KMS-11 (cell line): Measurements from ENCODE around the gene TPO.

Experiments
- H2AFZ ChIP-seq: fragments of 200-600 bp; sonication (generic); 2 replicates; pipeline ENCODE4 v1.6.1; 2016; ENCODE audit warnings: antibody characterized with exemption, mixed run types, low read depth
- H3K27ac ChIP-seq: fragments of 200-600 bp; sonication (generic); 2 replicates; pipeline ENCODE4 v1.6.1; 2016; ENCODE audit warnings: mild to moderate bottlenecking, mixed run types
- H3K27me3 ChIP-seq: fragments of 200-600 bp; sonication (generic); 2 replicates; pipeline ENCODE4 v1.6.1; 2017; ENCODE audit warnings: mild to moderate bottlenecking, low read depth, mixed run types, moderate library complexity; ENCODE audit not compliant: insufficient read depth
- H3K36me3 ChIP-seq: fragments of 200-600 bp; sonication (generic); 2 replicates; pipeline ENCODE4 v1.6.1; 2017; ENCODE audit warnings: mild to moderate bottlenecking, mixed run types; ENCODE audit not compliant: insufficient read depth
- H3K4me1 ChIP-seq: fragments of 200-600 bp; sonication (generic); 2 replicates; pipeline ENCODE4 v1.6.1; 2016; ENCODE audit warnings: mild to moderate bottlenecking, low read depth, mixed run types; ENCODE audit not compliant: poor library complexity, severe bottlenecking
- H3K4me2 ChIP-seq: fragments of 200-600 bp; sonication (generic); 2 replicates; pipeline ENCODE4 v1.7.0; 2016; ENCODE audit warnings: mild to moderate bottlenecking, mixed run types
- H3K4me3 ChIP-seq: fragments of 200-600 bp; sonication (generic); IDR thresholded peaks from 2 replicates; pipeline ENCODE4 v1.6.1; 2017; ENCODE audit warnings: low read depth, low read length, mixed read lengths; ENCODE audit not compliant: insufficient read depth
- H3K79me2 ChIP-seq: fragments of 200-600 bp; sonication (generic); 2 replicates; pipeline ENCODE4 v1.6.1; 2016; ENCODE audit warnings: low read depth, mixed run types; ENCODE audit not compliant: insufficient read depth
- H3K9ac ChIP-seq: fragments of 200-600 bp; sonication (generic); 2 replicates; pipeline ENCODE4 v1.6.1; 2016; ENCODE audit warnings: mild to moderate bottlenecking, mixed run types
- H4K20me1 ChIP-seq: fragments of 200-600 bp; sonication (generic); 2 replicates; pipeline ENCODE4 v1.6.1; 2016; ENCODE audit warnings: mild to moderate bottlenecking, mixed run types; ENCODE audit not compliant: insufficient read depth
- CTCF ChIP-seq: fragments of 200-600 bp; sonication (generic); conservative IDR thresholded peaks from 2 replicates; pipeline ENCODE4 v1.6.1; 2017; ENCODE audit warnings: low read depth, mild to moderate bottlenecking, antibody characterized with exemption, low read length, moderate library complexity, mixed read lengths

Gene TPO

GRCh38 chr2:1462994-1463393 is 49.7 kb downstream of the TPO start:
- Histone ChIP-seq H3K9ac (no peak overlapping the region), H3K79me2 (no peaks in the 10 kb centered on the region), H3K4me3 (no peak overlapping the region), H4K20me1 (no peaks in the 10 kb centered on the region), H3K36me3 (no peaks in the 10 kb centered on the region), H2AFZ (no peak overlapping the region), H3K4me2 (no peak overlapping the region), H3K27ac (no peak overlapping the region), H3K27me3 (no peaks in the 10 kb centered on the region), H3K4me1 (no peaks in the 10 kb centered on the region)
- no peak for TF ChIP-seq CTCF

GRCh38 chr2:1472350-1472749 is 59.1 kb downstream of the TPO start:
- H3K4me2 ChIP-seq = no peak overlapping the region
- H3K4me3 ChIP-seq = no peak overlapping the region
- H4K20me1 ChIP-seq = no peaks in the 10 kb centered on the region
- H3K27me3 ChIP-seq = no peaks in the 10 kb centered on the region
- no peak overlapping the region for H2AFZ ChIP-seq
- no peaks in the 10 kb centered on the region for H3K36me3 ChIP-seq
- no peak overlapping the region for H3K27ac ChIP-seq
- H3K4me1 ChIP-seq = no peaks in the 10 kb centered on the region
- H3K9ac ChIP-seq = no peak overlapping the region
- H3K79me2 ChIP-seq = no peaks in the 10 kb centered on the region
- TF ChIP-seq CTCF = no peak

GRCh38 chr2:1476617-1477195 is 63.4 kb downstream of the TPO start:
- no peak overlapping the region for H3K4me3 ChIP-seq
- no peak for TF ChIP-seq CTCF
- H3K4me1 ChIP-seq = no peaks in the 10 kb centered on the region

DNA sequence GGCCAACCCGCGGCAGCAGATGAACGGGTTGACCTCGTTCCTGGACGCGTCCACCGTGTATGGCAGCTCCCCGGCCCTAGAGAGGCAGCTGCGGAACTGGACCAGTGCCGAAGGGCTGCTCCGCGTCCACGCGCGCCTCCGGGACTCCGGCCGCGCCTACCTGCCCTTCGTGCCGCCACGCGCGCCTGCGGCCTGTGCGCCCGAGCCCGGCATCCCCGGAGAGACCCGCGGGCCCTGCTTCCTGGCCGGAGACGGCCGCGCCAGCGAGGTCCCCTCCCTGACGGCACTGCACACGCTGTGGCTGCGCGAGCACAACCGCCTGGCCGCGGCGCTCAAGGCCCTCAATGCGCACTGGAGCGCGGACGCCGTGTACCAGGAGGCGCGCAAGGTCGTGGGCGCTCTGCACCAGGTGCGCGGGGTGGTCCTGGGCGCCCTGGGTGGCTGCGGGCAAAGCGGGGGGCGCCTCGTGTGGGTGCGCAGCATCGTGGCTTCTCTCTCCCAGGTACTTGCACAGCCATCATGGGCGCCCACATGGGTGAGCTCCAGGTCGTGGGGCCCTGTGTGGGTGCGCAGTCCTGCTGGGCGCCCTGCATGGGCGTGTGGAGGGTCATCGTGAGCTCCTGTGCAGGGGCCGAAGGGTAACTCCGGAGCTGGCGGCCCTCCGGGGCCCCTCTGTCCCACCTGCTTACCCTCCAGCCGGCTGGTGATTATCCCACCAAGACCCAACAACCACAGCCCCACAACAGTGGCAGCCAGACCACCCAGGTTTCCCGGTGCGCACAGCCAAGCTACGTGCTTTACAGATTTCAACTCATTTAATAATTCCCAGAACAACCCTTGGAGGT is 64.2 kb downstream of the TPO start:
- Histone ChIP-seq H4K20me1 (no peaks in the 10 kb centered on the region), H3K9ac (no peak overlapping the region), H3K36me3 (no peaks in the 10 kb centered on the region), H3K4me3 (no peak overlapping the region), H3K4me1 (no peaks in the 10 kb centered on the region), H3K27me3 (no peaks in the 10 kb centered on the region), H3K27ac (no peak overlapping the region), H3K4me2 (no peak overlapping the region), H3K79me2 (no peaks in the 10 kb centered on the region), H2AFZ (no peak overlapping the region)
- TF ChIP-seq CTCF = no peak

More at GRCh38 chr2:1476617-1477195, 63.4 kb downstream of the TPO start:
- Histone ChIP-seq H3K36me3 (no peaks in the 10 kb centered on the region), H2AFZ (no peak overlapping the region), H3K79me2 (no peaks in the 10 kb centered on the region), H4K20me1 (no peaks in the 10 kb centered on the region), H3K27ac (no peak overlapping the region), H3K27me3 (no peaks in the 10 kb centered on the region), H3K4me2 (no peak overlapping the region), H3K9ac (no peak overlapping the region)
